T-helper 9 cell (primary cell): ENCODE results near the gene HOXB6.
A peak's percentile ranks its signal among the peaks of the same experiment; 100 is the strongest.

ENCODE experiments used
- DNase-seq: peaks from one replicate; pipeline ENCODE4 v3.0.0-alpha.2; 2020

The HOXB6 gene

DNA sequence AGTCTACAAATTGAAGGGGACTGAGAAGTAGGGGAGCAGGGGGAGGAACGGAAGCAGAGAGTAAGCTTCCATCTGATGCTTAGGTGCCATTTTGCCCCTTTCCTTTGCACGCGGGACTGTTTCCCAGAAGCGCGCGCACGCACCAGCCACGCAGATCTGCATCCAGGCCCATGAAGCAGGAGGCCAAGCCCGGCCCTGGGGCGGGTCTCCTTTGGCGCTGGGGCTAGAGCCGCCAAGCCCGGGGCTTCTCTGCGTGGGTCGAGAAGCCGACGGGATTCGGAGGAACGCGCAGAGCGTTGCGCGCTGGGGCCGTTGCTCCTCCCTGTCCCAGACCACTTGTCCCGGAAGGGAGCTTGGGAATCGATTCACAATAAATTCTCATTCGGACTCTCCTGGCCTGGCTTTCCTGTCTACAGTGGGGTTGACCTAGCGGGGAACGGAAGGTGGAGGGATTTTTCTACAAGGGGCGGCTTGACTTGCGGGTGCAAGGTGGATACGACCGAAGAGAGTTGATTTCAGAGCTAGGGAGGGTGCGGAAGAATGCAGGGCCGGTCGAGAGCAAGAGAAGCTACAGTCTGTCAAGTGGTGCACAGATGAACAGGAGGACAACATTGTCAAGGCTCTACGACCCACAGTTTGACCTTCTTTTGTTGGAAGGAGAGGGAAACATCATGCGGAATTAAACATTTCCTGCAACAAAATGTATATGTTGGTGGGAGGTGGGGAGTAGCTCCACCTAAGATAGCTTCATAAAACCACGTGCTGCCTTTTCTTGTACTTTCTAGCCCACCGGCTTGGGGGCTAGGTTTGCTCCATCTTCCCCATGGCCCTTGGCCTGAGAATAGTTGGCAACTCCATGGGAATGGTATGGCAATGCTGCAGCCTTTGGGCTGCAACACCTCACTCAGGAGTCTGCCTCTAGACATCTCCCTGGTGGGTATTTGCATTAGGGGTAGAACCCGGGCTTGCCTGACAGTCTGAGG lies 16.9 kb upstream of the HOXB6 start:
- no peak for DNase-seq

DNA sequence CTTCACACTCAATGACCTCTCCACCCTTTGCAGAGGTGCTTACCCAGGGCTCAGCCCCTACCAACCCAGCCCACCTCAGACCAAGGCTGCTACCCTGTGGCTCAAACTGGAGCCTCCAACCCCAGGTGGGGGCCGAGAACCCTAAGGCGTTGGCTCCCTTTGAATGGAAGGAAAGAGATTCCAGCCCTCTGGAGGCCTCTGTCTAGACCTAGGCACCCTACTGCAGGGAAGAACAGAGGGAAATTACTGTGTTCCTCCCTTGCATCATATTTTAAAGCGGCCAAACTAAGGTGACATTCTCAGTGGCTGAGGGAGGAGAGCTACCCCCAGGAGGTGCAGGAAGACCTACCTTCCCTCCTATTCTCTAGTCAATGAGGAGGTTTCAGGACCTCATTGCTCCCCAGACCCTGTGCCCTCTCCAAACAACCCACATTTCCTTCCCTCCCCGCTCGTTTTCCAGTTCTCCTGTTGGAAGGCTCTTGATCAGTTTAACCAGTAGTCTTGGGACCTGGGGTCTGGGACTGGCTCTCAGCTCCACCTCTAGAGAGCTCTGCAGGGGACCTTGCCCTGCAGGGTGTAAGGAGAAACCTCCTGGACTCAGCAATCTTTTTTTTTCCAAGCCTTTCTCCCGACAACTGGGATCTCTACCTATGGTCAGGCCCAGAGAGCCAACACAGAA lies 15.8 kb upstream of the HOXB6 start:
- no peak for DNase-seq

DNA sequence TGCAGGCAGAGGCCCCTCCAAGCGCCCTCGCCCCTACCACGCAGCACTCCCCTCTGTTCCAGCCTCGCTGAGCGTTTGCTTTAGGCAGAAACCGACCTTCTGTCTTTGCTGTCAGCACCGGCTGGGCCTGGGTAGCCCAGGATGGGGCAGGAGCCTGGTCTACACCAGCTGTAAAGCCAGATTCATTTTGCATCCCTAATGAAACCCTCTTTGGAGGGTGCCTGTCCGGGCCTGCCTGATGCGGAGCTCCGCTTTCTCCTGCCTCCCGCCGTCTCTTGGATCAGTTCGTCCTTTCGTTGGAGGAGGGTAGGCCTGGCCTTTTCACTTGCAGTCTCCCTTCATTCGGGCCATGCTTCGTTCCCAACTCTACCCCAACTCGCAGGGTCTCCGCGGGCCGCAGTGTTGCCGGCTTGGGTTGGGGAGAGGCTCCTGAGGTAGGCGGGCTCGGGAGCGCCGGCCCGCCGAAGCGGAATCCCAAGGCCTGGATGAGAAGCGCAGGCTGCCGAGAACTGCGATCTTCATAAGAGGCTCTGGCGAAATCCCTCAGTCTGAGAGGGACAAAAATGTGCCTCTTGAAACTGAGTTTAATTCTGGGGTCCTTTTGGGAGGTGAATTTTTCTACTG lies 15.2 kb upstream of the HOXB6 start:
- no peak for DNase-seq

DNA sequence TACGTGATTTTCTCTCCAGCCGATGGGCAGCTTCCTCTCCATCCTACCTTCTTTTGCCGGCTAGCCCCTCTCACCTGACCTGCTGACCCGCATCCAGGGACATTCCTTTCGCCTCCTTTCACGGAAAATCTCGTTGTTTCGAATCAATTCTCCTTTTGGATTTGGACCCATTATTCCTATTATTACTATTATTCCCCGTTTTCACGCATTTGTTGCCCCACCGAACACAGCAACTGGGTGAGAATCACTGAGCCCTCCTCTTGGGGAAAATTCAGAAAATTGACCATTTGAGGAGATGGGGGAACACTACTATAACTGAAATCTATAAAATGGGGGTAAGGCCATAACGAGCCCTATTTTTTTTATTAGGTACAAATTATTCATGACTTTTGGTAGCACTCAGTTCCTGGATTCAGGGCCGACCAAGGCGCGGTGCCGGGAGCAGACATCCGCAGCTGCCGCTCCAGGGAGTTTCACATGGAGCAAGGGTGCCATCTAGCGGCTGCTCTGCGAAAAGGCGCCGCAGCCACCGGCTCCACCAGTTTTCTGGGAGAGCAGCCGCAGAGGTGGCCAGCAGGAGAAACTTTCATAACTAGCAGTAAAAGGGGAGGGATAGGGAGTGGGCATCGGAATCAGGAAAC lies 13.6 kb upstream of the HOXB6 start:
- DNase-seq, result peak; percentile 85

DNA sequence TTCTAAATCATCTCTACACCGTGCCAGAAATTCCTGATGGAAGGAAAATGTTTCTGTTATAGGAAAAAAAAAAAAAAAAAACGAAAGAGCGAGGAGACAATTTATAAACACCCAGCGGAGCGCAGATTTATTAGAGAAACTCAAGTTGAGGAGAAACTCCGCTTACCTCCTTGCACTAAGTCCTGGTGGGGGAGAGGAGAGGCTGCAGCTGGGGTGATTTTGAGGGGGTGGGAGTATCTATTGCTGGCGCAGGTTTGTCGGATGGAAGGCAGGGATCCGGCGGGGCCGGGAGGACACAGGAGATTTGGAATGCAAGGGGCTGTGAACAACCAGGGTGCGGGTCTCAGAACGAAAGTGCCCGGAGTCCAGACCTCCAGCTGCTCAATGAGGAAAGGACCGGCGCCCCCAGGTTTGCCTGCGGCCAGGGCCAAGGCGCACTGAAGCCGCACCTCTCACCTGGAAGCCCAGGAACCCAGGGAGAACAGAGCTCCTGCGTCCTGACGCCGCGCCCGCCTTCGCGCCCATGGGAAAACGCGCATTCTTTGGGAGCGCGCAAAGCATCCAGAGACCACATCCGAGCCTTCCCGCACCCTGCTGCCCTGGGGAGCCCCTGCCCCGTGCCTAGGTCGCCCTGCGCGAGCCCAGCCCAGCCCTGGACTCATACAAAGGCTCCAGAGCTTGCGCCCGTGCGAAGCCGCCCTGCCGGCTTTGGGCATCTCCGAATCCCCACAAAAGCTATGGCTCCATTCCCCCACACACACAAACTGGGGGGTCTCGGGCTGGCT lies 12.9 kb upstream of the HOXB6 start:
- no peak for DNase-seq

DNA sequence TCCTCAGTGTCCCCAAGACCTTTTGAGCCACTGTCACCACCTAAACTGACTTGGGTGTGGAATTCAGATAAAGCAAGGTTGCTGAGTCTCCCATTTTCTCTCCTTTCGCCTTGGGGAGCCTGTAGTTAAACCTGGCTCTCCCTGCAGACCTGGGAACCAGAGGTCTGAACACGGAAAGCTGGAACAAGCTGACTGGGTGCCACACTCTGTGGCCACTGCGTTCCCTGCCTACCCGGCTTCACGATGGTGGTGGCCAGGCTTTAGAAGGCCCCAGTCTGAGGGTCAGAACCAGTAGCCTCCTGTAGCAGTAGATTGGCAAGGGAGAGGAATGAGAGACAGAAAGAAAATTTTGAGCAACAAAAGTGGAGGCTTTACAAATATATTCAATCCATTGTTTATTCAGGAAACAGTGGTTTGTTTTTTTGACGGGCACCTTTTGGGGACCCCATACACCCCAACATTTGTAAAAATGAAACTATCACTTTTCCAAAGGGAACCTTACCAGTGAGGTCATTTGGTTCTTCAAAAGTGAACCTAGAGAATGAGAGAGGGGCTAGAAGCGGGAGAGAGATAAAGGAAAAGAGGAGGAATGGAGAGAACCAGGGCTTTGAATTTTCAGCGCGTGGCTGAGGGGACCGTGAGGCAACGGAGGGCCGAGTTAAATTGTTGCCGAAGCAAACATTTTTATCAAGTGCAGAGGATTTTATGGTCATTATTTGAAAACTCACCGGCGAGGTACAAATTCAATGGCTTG lies 12.1 kb upstream of the HOXB6 start:
- DNase-seq, result no peak

DNA sequence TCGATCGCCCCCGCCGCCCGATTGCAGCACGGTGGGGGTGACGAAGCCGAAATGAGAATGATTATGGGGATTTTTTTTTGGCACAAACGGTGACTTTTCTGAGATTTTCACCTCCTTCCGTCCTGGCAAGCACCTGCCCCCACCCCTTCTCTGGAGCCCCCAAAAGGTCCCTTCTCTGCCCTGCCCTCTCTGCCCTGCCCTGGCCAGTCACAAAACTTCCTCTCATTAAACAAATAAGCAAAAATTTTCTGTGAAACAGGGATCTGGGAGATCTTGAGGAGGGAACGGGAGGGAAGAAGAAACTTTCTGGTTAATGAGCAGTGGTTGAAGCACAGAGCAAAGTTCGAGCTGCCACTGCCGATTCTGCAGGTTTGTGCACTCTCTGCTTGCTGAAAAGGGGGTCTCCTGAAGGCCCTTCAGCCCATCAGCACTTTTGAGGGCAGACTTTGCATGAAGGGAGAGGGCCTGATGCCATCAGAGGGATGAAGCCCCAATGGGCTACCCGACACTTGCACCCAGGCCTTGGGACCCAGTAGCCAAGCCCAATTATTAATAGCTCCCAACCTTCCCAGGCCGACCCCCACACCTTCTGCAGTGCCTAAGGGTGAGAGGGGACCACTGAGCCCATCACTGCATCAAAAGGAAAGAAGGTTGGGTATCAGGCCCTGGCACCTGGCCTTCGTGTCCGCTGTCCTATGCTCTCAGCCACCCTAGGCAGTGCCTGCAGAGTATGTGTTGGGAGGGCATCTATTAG lies 11.4 kb upstream of the HOXB6 start:
- DNase-seq, result no peak

DNA sequence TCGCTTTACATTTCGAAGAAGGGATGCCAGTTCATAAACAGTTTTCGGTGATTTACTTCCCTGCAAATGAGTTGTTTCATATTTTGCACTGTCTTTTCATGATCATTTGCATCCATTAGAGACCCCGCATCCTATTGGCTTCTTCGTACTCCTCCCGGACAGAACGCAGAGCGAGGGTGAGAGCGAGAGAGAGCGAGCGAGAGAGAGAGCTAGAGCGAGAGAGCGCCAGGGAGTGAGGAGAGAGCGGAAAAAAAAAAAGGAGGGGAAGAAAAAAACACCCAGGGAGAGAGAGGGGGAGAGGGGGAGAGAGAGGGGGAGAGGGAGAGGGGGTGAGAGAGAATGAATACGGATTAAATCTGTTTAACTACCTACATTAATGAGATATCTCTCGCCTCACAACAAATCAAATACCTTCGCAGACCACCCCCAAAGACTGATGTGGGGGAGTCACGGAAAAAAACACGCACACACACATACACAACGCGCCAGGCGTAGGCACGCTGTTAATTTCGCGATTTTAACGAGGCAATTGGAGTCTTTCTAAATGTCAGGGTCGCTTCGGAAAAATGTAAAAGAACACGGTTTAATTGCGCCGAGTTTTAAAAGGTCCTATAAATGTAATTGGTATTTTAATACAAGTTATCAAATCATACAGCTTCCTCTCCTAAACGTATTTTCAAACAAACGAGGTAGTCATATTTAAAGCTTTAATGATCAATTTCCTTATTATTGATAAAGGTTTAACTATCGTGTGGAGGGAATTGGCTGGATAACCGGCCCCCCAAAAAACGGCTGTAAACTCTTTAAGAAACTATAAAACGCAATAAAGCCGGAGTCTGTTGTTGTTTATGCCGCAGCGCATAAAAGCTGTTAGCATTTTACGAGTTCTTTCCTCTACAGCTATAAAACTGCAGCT lies 10.5 kb upstream of the HOXB6 start, which contains the start of gene HOXB8:
TSS of gene HOXB8 (minus strand) at position 246 of the 916 bp plus-strand sequence. CDS start 588 bp downstream, outside the sequence.
- no peak for DNase-seq

DNA sequence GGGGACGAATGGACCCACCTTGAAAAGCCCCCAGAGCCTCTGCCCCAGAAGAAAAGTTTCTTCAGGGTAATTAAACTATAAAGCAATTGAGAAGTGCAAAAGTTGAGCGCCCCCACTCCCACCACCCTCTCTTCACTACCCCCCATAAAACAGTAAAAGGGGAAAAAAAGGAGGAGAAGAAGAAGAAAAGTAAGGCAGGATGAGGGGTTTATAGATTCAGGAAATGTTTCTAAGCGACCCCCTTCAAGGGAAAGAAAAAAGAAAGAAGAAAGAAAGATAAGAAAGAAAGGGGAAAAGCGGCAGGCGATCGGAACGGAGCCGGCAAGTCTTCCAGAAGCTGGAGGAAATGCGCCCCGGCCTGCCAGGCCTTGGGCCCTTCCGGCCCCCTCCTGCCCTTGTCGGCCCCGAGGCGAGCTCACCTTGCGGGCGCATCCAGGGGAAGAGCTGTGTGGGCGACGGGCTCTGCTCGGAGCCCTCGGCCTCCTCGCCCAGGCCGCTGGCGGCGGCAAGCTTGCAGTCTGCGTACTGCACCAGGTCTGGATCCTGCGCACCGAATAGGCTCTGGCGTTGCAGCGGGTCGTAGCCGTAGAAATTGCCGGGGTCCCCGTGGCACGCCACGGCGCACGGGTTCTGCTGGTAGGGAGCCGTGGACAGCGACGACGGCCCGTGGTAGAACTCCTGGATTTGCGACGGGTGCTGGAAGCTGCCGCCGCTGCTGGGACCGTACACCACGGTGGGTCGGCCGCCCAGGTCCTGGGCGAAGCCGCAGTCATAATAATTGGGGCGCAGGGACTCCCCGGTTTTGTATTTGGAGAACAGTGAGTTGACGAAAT lies 9.3 kb upstream of the HOXB6 start:
- no peak for DNase-seq

DNA sequence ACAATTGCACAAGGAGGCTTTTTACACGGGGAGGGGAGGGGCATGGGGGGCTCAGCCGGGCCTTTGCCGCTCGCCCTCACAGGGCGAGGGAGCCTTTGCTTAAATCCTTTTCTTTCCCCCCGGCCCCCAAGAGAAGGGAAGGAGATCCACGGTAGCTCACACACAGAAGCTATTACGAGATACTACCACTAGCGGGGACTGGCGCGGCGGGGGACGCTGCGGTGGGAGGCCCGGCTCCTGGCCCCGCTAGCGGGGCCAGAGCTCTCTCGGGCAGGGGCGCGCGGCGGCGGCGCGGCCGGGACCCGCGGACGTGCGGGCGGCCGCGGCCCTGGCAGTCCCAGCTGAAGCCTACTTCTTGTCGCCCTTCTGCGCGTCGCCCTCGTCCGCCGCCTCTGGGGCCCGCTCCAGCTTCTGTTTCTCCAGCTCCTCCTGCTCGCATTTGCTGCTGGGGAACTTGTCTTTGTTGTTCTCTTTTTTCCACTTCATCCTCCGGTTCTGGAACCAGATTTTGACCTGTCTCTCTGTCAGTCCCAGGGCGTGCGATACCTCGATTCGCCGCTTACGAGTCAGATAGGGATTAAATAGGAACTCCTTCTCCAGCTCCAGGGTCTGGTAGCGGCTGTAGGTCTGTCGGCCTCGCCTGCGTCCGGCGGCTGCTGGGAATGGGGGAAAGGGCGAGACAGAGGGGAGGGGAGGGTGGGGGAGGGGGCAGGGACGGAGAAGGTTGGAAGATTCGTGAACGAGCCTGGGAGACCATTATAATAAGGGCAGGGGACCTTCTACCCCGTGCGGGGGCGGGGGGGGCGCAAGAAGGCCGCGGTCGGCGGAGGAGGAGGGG lies 8.3 kb upstream of the HOXB6 start:
- peak; percentile 46 for DNase-seq

DNA sequence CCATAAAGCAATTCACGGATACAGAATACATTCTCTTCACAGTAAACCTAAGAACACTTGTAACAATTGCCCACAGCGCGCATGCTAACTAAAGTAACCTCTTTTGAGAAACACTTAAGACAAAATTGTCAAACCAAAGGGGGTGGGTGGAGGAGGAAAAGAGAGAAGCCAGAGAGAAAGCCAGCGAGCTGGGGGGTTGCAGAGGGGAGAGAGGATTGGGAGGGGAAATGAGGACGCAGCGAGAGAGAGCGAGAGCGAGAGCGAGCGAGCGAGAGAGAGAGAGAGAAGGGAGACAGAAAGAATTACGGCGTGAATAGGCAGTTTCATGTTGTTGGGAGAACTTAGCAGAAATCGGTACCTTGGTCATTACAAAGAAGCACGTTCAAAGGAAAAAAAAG lies 7.7 kb upstream of the HOXB6 start:
- DNase-seq, result no peak

DNA sequence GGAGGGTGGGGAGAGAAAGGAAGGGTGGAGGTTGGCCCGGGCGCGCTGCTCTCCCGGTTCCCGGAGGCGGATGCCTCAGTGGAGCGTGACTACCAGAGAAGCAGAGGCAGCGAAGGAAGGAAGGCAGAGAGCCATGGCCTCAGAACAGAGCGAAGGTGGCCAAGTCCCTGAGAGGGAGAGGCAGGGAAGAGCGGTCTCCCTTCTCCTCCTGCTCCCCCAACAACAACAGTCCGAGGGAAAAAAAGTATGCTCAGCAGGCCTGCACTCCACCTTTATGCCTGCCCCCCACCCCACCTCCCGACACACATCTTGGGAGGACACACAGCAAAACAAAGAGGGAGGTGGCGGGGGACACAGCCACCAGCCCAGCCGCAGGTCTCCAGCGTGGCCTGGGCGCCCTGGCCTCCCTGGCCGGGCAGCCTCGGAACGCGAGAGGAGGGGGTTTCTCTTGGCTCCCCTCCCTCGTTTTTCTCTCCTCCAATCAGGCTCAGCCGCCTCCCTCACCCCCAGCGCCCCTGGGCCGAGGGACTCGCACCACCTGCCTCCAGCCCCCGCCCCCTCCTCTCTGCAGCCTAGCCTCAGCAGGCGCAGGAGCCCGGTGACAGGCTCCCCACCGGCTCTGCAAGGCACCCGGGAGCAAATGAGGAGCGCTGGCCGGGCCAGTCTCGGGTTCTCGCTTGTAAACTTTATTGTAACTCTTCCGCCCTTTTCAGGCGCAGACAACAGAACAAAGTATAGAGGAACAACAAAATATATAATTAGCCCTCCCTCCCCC lies 7.1 kb upstream of the HOXB6 start:
- no peak for DNase-seq

DNA sequence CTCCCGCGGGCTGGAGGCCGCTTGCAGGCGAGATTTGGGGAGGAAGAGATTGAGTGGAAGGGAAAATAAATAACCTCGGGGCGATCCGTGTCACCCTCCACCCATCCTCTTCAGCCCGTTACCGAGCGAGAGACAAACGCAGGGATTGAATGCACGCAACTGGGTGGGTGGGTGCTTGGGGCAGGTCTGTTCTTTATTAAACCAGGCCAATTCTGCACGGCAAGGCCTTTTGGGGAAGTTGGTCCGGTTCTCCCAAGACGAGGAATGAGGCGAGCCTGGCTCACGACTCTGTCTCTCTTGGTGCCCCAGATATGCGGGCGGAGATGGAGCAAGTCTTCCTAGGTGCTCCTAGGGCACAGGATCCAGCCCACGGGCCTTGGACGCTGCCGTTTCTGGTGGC lies 6.4 kb upstream of the HOXB6 start:
- DNase-seq, result no peak

DNA sequence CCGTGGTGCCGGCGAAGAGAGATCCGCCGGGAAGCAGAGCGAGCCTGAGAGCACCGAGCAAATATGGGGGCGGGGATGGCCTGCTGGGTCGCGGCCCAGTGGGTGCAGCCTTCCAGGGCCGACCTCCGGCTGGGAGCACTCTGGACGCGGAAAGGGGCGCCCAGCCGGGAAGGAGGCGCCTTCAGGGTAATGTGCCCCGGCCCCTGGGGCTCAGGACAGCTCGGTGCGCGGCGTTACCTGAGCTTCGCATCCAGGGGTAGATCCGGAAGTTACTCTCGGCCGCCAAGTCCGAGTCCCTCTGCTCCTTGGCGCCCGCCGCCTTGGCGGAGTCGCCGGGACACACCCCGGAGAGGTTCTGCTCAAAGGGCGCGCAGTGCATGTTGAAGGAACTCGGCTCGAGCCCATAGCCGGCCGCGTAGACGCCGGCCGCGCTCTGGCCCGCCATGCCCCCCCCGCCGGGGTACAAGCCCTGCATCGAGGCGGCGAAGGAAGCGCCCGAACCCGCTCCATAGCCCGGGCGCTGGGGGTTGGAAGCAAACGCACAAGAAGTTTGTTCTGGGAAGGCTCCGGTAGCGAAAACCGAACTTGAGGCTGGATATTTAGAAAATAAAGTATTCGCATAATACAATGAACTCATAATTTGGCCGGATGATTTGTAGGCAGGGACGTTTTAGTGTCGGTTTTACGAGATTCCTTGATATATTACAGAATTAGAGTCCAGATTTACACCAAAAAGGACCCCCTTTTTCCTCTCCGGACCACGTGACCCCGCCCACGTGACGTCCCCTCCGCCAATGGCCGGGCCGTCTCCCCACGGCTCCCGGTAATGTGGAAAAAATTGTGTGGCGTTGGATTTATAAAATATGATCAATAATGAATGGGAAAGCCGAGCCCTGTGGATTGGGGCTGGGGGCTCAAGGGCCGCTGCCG lies 5.8 kb upstream of the HOXB6 start, which contains the start of gene HOXB7:
TSS of gene HOXB7 (minus strand) at position 736 of the 930 bp plus-strand sequence. CDS start at position 637, 99 bp downstream.
- DNase-seq, result peak; percentile 56

DNA sequence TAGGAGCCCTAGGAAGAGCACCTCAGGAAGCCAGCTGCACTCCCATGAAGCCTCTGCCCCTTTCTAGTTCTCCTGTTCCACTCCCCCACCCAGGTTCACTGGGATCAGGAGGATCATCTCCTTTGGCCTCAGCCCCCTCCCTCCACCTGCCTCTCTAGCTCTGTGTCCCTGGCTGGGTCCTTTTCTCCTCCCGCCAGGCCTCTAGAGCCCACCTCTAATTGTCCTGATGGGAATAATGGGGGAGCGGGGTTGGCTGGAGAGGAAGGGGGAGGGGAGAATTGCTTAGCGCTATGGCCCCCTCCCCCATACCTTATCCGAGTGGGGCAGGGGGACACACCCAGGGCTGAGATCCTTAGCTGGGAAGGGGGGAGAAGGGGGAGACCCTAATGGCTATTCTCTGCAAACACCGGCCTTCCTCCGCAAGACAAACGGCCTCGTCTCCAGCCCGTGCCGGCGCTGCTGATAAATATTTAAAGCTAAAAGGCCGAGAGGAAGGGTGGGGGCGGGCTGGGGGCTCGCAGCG lies 5.0 kb upstream of the HOXB6 start:
- DNase-seq, result no peak
